Prostate gland (tissue), 2 donors: ENCODE measurements around the gene PAFAH1B1. TPM values are rescaled to one million over a fixed set of nuclear protein-coding genes. Genes with fewer than 3 reads are reported as not detected.

ENCODE experiments used
- DNase-seq: peaks from one replicate; pipeline ENCODE4 v3.0.0-alpha.2; 2019; ENCODE audit warnings: low spot score
- H3K27ac ChIP-seq, 2 donors: fragments of 200-600 bp; sonication (generic); 2 replicates each; pipeline ENCODE4 v1.5.1; 2017 to 2019
- H3K27me3 ChIP-seq: fragments of 200-600 bp; sonication (generic); replicated peaks from 2 replicates; pipeline ENCODE4 v1.5.1; 2019; ENCODE audit not compliant: insufficient read depth
- H3K36me3 ChIP-seq, 2 donors: fragments of 200-600 bp; sonication (generic); 1 replicate in 1 of 2; 2 replicates in 1 of 2; pipeline versions ENCODE4 v1.5.1 to v1.8.1; 2017 to 2019
- H3K4me1 ChIP-seq: fragments of 200-600 bp; sonication (generic); replicated peaks from 2 replicates; pipeline ENCODE4 v1.5.1; 2019
- H3K4me3 ChIP-seq, 2 donors: fragments of 200-600 bp; sonication (generic); 2 replicates each; pipeline ENCODE4 v1.5.1; 2017 to 2019
- H3K9me3 ChIP-seq: fragments of 200-600 bp; sonication (generic); 2 replicates; pipeline ENCODE4 v1.5.1; 2017
- CTCF ChIP-seq, 4 experiments: fragments of 200-600 bp in 2 of 4; fragments of 450-650 bp in 2 of 4; sonication (generic) in 2 of 4; IDR thresholded peaks; 1 replicate in 3 of 4; 2 replicates in 1 of 4; pipeline ENCODE4 v1.5.1; 2016 to 2019; ENCODE audit warnings: antibody characterized with exemption in 4 of 4, mild to moderate bottlenecking in 2 of 4, moderate library complexity in 2 of 4
- POLR2A ChIP-seq: fragments of 450-650 bp; IDR thresholded peaks from one replicate; pipeline ENCODE4 v1.6.1; 2016; ENCODE audit warnings: antibody characterized with exemption, mild to moderate bottlenecking
- POLR2AphosphoS5 ChIP-seq: sonication (generic); formaldehyde crosslinking; IDR thresholded peaks from one replicate; pipeline ENCODE4 v1.6.1; 2017; ENCODE audit warnings: antibody characterized with exemption
- WGBS: methylation state at CpG from one replicate; pipeline ENCODE4 v1.1.5; 2018; 5-methylcytosine and 5-hydroxymethylcytosine counted together
- intact Hi-C: fragments of 100-400 bp; cut with DNase I; formaldehyde crosslinking; loops from one replicate; pipeline ENCODE4 v1.14.2; 2022
- total RNA-seq, 2 donors: library from RNA; depleted of rRNA; stranded (reverse); fragments of >200 nt; gene quantifications; one replicate each; pipeline ENCODE4 v1.1.0, GENCODE V29; 2016

The PAFAH1B1 gene
- total RNA-seq, 2 donors from 2014 or later, result 47.9 to 92.9 TPM

GRCh38 chr17:2712300-2713043 lies 119.0 kb downstream of the PAFAH1B1 start:
- 45% methylated on average over 36 of the region's 36 CpGs for WGBS
- no peaks in the 10 kb centered on the region for H3K27me3 ChIP-seq
- H3K4me3 ChIP-seq, result peak overlapping the region; percentile 71 to 83
- intact Hi-C loops, result loop anchor here (5.0 kb wide), 1 partner anchor 120 kb away; the partner anchor contains the start of gene PAFAH1B1
- H3K9me3 ChIP-seq, result no peaks in the 10 kb centered on the region
- TF ChIP-seq POLR2A (no peak), CTCF (IDR thresholded peaks at IDR 0.05) (no peak), POLR2AphosphoS5 (no peak)
- peak overlapping the region; percentile 68 to 77 for H3K27ac ChIP-seq
- DNase-seq, result no peak
- H3K4me1 ChIP-seq, result peaks cover 24% of the 10 kb centered on the region
- H3K36me3 ChIP-seq, result no peaks in the 10 kb centered on the region

DNA sequence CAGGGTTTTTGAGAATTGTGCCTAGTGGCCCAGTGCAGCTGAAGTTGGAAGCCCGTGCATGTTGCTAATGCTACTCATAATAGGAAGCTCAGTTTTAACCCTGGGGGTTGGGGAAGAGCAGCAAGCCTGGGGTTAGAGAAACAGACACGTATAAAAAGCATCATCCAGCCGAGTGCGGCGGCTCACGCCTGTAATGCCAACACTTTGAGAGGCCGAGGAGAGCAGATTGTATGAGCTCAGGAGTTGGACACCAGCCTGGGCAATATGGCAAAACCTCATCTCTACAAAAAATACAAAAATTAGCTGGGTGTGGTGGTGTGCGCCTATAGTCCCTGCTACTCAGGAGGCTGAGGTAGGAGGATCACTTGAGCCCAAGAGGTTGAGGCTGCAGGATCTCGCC lies 120.4 kb downstream of the PAFAH1B1 start:
- H3K27ac ChIP-seq, result no peak overlapping the region
- no peaks in the 10 kb centered on the region for H3K36me3 ChIP-seq
- peaks cover 14% of the 10 kb centered on the region for H3K4me1 ChIP-seq
- intact Hi-C loops, result loop anchor here (5.0 kb wide), 1 partner anchor 122 kb away; the partner anchor contains the start of gene PAFAH1B1
- DNase-seq, result no peak
- WGBS, result 90% methylated on average over 9 of the region's 9 CpGs
- no peak for TF ChIP-seq POLR2A
- no peak for TF ChIP-seq CTCF (IDR thresholded peaks at IDR 0.05)
- TF ChIP-seq POLR2AphosphoS5, result no peak
- H3K9me3 ChIP-seq, result no peaks in the 10 kb centered on the region
- H3K27me3 ChIP-seq, result no peaks in the 10 kb centered on the region
- H3K4me3 ChIP-seq, result no peak overlapping the region

GRCh38 chr17:2716649-2717048 lies 123.2 kb downstream of the PAFAH1B1 start:
- WGBS, result 78% methylated on average over 5 of the region's 5 CpGs
- DNase-seq, result no peak
- H3K36me3 ChIP-seq, result no peaks in the 10 kb centered on the region
- TF ChIP-seq POLR2A, result no peak
- TF ChIP-seq CTCF (IDR thresholded peaks at IDR 0.05), result no peak
- TF ChIP-seq POLR2AphosphoS5, result no peak
- H3K4me1 ChIP-seq, result no peaks in the 10 kb centered on the region
- no peak overlapping the region for H3K27ac ChIP-seq
- intact Hi-C loops, result no loop called here
- no peak overlapping the region for H3K4me3 ChIP-seq
- H3K9me3 ChIP-seq, result no peaks in the 10 kb centered on the region
- no peaks in the 10 kb centered on the region for H3K27me3 ChIP-seq

DNA sequence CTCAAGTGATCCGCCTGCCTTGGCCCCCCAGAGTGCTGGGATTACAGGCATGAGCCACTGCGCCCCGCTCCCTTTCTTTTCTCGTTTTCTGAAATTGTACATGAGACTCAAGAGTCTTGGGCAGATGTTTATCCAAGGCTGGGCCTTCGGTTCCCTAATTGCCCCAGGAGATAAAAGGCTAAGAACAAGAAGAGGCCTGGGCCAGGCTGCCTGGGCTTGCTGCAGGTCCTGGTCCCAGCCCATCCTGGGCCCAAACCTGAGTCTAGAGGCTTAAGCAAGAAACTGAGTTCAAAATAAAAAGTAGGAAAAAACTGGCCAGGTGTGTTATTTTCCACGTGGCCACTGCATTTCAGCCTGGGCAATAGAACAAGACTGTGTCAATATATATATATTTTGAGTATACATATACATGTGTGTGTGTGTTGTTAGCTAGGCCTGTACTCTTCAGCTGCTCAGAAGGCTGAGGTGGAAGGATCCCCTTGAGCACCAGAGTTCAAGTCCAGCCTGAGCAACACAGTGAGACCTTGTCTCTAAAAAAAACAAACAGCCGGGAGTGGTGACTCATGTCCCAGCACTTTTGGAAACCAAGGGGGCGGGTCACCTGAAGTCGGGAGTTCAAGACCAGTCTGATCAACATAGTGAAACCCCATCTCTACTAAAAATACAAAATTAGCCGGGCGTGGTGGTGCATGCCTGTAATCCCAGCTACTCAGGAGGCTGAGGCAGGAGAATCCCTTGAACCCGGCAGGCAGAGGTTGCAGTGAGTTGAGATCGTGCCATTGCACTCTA lies 124.9 kb downstream of the PAFAH1B1 start:
- Histone ChIP-seq H3K4me3 (no peak overlapping the region), H3K4me1 (no peaks in the 10 kb centered on the region), H3K27ac (no peak overlapping the region), H3K9me3 (no peaks in the 10 kb centered on the region), H3K36me3 (no peaks in the 10 kb centered on the region), H3K27me3 (no peaks in the 10 kb centered on the region)
- intact Hi-C loops, result no loop called here
- TF ChIP-seq CTCF (IDR thresholded peaks at IDR 0.05) (no peak), POLR2AphosphoS5 (no peak), POLR2A (no peak)
- WGBS, result 72% methylated on average over 13 of the region's 13 CpGs
- no peak for DNase-seq
